KMS-11 (cell line): Measurements from ENCODE around the gene KCNJ10.

ENCODE experiments used
- H2AFZ ChIP-seq: fragments of 200-600 bp; sonication (generic); 2 replicates; pipeline ENCODE4 v1.6.1; 2016; ENCODE audit warnings: antibody characterized with exemption, mixed run types, low read depth
- H3K27ac ChIP-seq: fragments of 200-600 bp; sonication (generic); 2 replicates; pipeline ENCODE4 v1.6.1; 2016; ENCODE audit warnings: mild to moderate bottlenecking, mixed run types
- H3K27me3 ChIP-seq: fragments of 200-600 bp; sonication (generic); 2 replicates; pipeline ENCODE4 v1.6.1; 2017; ENCODE audit warnings: mild to moderate bottlenecking, low read depth, mixed run types, moderate library complexity; ENCODE audit not compliant: insufficient read depth
- H3K36me3 ChIP-seq: fragments of 200-600 bp; sonication (generic); 2 replicates; pipeline ENCODE4 v1.6.1; 2017; ENCODE audit warnings: mild to moderate bottlenecking, mixed run types; ENCODE audit not compliant: insufficient read depth
- H3K4me1 ChIP-seq: fragments of 200-600 bp; sonication (generic); 2 replicates; pipeline ENCODE4 v1.6.1; 2016; ENCODE audit warnings: mild to moderate bottlenecking, low read depth, mixed run types; ENCODE audit not compliant: poor library complexity, severe bottlenecking
- H3K4me2 ChIP-seq: fragments of 200-600 bp; sonication (generic); 2 replicates; pipeline ENCODE4 v1.7.0; 2016; ENCODE audit warnings: mild to moderate bottlenecking, mixed run types
- H3K4me3 ChIP-seq: fragments of 200-600 bp; sonication (generic); IDR thresholded peaks from 2 replicates; pipeline ENCODE4 v1.6.1; 2017; ENCODE audit warnings: low read depth, low read length, mixed read lengths; ENCODE audit not compliant: insufficient read depth
- H3K79me2 ChIP-seq: fragments of 200-600 bp; sonication (generic); 2 replicates; pipeline ENCODE4 v1.6.1; 2016; ENCODE audit warnings: low read depth, mixed run types; ENCODE audit not compliant: insufficient read depth
- H3K9ac ChIP-seq: fragments of 200-600 bp; sonication (generic); 2 replicates; pipeline ENCODE4 v1.6.1; 2016; ENCODE audit warnings: mild to moderate bottlenecking, mixed run types
- H4K20me1 ChIP-seq: fragments of 200-600 bp; sonication (generic); 2 replicates; pipeline ENCODE4 v1.6.1; 2016; ENCODE audit warnings: mild to moderate bottlenecking, mixed run types; ENCODE audit not compliant: insufficient read depth
- CTCF ChIP-seq: fragments of 200-600 bp; sonication (generic); conservative IDR thresholded peaks from 2 replicates; pipeline ENCODE4 v1.6.1; 2017; ENCODE audit warnings: low read depth, mild to moderate bottlenecking, antibody characterized with exemption, low read length, moderate library complexity, mixed read lengths

KCNJ10 gene

GRCh38 chr1:160116283-160117147 lies 46.6 kb upstream of the KCNJ10 start:
- Histone ChIP-seq H4K20me1 (no peaks in the 10 kb centered on the region), H3K4me2 (no peak overlapping the region), H3K9ac (no peak overlapping the region), H3K79me2 (no peaks in the 10 kb centered on the region), H3K27ac (no peak overlapping the region), H3K36me3 (no peaks in the 10 kb centered on the region), H3K4me3 (no peak overlapping the region), H3K27me3 (no peaks in the 10 kb centered on the region), H3K4me1 (no peaks in the 10 kb centered on the region), H2AFZ (no peak overlapping the region)
- TF ChIP-seq CTCF = no peak

GRCh38 chr1:160115545-160116282 lies 45.8 kb upstream of the KCNJ10 start, which contains the start of gene ATP1A2:
TSS of gene ATP1A2 (plus strand) at chr1:160115759. CDS start at chr1:160115862, 103 bp downstream.
- no peak within 1 kb of the TSS for H3K9ac ChIP-seq
- H4K20me1 ChIP-seq = no peaks in the 10 kb centered on the region
- no peaks in the 10 kb centered on the region for H3K27me3 ChIP-seq
- no peak for TF ChIP-seq CTCF
- H3K4me3 ChIP-seq = no peak within 1 kb of the TSS
- no peak within 1 kb of the TSS for H2AFZ ChIP-seq
- H3K36me3 ChIP-seq = no peaks in the 10 kb centered on the region
- H3K4me1 ChIP-seq = no peaks in the 10 kb centered on the region
- no peak within 1 kb of the TSS for H3K27ac ChIP-seq
- no peaks in the 10 kb centered on the region for H3K79me2 ChIP-seq
- H3K4me2 ChIP-seq = no peak within 1 kb of the TSS

GRCh38 chr1:160114085-160114484 lies 44.1 kb upstream of the KCNJ10 start:
- Histone ChIP-seq H3K27me3 (no peaks in the 10 kb centered on the region), H4K20me1 (no peaks in the 10 kb centered on the region), H3K4me1 (no peaks in the 10 kb centered on the region), H3K36me3 (no peaks in the 10 kb centered on the region), H2AFZ (no peak overlapping the region), H3K79me2 (no peaks in the 10 kb centered on the region), H3K27ac (no peak overlapping the region), H3K4me3 (no peak overlapping the region), H3K9ac (no peak overlapping the region), H3K4me2 (no peak overlapping the region)
- no peak for TF ChIP-seq CTCF

DNA sequence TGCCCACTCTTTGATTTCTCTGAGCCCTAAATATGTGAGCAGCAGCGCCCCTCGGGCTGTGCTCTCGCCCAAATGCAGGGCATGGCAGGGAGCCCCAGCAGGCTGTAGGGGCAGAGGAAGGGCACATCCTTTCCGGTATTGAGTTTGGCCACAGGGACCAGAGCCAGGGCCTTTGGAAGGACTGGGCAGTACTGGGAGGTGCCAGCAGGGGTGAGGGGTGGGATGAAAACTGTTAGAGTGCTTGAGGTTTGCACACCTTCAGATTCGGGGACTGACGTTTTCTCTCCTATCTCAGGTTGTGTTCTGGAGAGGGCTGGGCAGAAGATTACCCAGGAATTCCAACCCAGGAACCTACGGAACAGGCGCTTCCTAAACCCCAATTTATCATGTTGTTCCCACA lies 43.4 kb upstream of the KCNJ10 start:
- H3K27ac ChIP-seq = no peak overlapping the region
- no peak overlapping the region for H3K4me3 ChIP-seq
- H3K79me2 ChIP-seq = no peaks in the 10 kb centered on the region
- no peak overlapping the region for H3K9ac ChIP-seq
- H3K36me3 ChIP-seq = no peaks in the 10 kb centered on the region
- no peaks in the 10 kb centered on the region for H3K27me3 ChIP-seq
- H4K20me1 ChIP-seq = no peaks in the 10 kb centered on the region
- no peak overlapping the region for H2AFZ ChIP-seq
- H3K4me2 ChIP-seq = no peak overlapping the region
- no peak for TF ChIP-seq CTCF
- no peaks in the 10 kb centered on the region for H3K4me1 ChIP-seq
